SKM-1 treated with dmso at 0.1 percent for 144 hours (cell line): ENCODE measurements around the gene C3orf20.

Experiments used
- DNase-seq: peaks from one replicate; lab custom pipeline; 2025; ENCODE audit not compliant: unreplicated experiment; lab: John Stamatoyannopoulos, UW

Gene C3orf20

GRCh38 chr3:14772533-14773138, 97.7 kb downstream of the C3orf20 start:
- no peak for DNase-seq

GRCh38 chr3:14773281-14773680, 98.3 kb downstream of the C3orf20 start:
- DNase-seq = no peak

GRCh38 chr3:14773691-14774128, 98.8 kb downstream of the C3orf20 start:
- DNase-seq = no peak

DNA sequence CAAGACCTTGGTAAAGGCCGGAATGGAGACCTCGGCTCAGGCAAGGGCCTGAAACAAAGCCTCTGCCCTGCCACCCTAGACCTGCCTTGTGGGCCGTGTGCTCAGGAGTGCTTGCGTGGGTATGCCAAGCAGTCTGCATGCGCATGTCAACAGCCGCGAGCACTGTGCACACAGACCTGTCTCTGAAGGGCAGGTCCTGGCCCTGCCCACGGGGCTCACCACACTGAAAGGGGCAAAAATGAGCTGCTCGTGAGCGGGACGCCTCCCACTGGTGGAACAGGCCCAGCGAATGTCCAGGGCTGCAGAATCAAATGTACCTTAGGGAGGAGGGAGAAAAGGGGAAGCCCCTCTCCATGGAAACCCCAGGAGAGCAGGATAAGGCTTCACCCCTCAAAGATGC, 99.5 kb downstream of the C3orf20 start:
- no peak for DNase-seq

DNA sequence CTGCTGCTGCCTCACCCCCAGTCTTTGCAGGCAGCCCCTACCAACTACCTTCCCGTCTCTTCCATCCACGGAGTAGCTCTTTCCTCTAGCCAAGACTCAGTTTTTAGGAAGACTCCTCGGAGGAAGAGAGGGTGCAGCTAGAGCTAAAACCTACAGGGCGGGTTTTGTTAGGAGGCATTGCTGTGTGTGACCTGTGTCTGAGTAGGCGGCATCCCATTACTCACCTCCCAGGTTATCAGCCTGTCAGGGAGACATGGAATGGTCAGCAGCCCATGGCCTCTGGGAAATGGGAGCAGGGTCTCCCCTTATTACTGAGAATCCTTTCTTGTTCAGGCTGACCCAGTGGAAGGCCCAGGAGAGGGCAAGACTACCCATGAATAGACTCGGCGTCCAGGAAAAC, 100.1 kb downstream of the C3orf20 start:
- no peak for DNase-seq

DNA sequence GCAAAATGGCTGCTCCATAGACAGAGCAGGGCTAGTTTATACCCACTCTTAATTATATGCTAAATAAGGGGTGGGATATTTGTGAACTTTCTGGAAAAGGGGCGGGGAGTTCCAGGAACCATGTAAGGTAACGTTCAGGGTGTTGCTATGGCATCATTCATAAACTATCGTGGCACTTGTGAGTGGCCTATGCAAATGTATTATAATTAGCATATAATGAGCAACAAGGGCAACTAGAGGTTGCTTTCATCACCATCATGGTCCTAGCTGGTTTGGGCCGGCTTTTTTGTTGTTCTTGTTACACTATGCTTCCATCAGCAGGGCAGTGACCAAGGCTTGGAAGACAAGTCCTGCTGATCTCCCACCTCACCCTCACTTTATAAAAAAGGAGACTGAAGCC, 100.6 kb downstream of the C3orf20 start:
- DNase-seq = no peak

GRCh38 chr3:14779069-14779685, 104.2 kb downstream of the C3orf20 start:
- no peak for DNase-seq

DNA sequence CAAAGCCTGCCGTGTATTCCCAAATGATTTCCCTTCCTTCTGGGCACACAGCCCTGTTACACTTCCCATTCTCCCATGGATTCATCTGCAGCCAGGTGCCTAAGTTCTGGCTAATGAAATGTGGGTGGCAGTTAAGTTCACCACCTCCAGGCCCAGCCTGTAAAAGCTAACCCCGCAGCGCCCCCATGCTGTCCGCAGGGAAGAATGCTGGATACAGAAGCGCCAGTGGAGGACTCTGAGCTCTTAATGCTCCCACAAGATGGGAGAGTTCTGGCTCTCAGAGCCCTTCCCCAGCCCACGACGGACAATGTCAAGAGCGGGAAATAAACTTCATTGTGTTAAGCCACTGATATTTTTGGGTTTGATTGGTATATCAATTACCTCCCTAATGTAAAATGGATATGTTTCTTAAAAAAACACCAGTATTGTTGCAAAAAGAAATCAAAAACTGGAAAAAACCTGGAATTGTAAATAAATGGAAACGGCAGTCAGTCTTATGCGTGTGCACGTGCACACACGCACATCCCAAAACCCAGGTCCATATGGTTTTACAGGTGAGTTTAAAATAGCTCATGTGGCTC, 106.1 kb downstream of the C3orf20 start:
- peak; percentile 62 for DNase-seq

DNA sequence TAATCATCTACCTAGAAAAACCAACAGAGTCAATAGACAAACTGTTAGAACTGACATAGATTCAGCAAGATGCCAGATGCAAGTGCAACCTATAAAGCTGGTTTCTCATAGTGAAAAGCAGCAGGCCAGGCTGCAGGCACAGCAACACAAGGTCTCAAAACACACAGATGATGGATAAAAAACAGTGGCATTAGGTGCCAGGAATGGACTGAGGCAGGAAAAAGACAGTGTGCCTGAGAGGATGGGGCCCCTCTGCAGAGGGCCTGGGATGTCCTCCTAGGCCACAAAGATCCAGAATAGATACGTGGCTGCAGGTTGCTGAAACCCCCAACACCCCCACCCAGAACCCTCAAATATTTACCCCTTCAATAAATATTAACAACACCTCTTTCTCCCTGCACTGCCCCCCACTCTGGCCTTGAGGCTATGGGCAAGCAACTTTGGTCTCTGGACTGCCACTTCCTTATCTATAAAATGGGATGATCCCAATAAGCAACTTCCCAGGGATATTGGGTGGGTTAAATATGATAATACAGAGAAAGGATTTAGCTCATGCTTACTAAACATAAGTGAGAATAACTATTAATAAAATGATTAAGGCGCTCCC, 108.6 kb downstream of the C3orf20 start:
- DNase-seq = no peak

DNA sequence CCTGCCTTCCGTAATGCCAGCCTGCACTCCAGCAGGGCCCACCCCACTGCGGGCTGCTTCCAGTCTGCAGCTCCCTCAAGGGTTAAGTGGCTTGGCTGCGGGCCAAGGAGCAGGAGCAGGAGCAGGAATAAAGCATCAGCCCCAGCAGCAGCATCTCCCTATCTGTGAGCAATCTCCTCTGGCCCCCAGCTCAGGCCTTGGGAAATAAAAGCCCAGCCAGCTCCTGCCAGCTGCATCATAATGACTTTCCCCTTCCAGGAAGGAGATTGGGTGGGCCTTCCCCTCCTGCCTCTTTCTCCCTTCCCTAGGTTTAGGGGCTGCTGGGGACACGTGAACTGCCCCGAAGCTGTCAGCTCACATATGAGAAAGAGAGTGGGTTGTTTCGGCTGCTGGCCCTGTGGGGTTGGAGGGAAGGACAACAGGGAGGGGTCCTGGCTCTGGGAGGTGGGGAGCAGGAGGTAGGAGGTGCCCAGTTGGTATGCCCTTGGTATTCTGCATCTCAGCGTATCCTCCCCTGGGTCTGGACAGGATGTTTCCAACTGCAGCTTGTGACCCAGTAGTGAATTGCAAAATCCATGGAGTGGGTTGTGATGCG, 109.2 kb downstream of the C3orf20 start:
- DNase-seq = no peak

- no peak for DNase-seq
These were observed 110.5 kb downstream of the C3orf20 start for GRCh38 chr3:14785207-14786155.

- DNase-seq = no peak
These were observed 111.4 kb downstream of the C3orf20 start for GRCh38 chr3:14786369-14786768.

DNA sequence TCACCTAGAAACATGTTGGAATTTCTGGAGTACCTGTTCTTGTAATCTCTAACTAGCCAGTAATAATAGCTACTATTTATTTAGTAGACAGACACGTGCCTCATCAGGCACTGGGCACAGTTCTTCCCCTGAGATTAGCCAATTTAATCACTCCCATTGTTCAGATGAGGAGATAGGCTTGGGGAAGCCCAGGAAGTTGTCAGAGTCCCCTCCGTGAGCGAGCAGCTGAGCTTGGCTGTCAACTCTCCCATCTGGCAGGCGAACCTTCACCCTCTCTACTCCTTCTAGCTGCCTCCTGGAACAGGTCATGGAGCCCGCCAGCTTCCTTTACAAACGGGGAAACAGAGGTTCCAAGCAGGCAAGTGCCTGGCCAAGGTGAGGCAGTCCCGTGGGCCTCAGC, 112.7 kb downstream of the C3orf20 start:
- DNase-seq = no peak

- DNase-seq = no peak
These were observed 113.7 kb downstream of the C3orf20 start for GRCh38 chr3:14788644-14789043.

- no peak for DNase-seq
These were observed 114.3 kb downstream of the C3orf20 start for GRCh38 chr3:14789221-14789620.

DNA sequence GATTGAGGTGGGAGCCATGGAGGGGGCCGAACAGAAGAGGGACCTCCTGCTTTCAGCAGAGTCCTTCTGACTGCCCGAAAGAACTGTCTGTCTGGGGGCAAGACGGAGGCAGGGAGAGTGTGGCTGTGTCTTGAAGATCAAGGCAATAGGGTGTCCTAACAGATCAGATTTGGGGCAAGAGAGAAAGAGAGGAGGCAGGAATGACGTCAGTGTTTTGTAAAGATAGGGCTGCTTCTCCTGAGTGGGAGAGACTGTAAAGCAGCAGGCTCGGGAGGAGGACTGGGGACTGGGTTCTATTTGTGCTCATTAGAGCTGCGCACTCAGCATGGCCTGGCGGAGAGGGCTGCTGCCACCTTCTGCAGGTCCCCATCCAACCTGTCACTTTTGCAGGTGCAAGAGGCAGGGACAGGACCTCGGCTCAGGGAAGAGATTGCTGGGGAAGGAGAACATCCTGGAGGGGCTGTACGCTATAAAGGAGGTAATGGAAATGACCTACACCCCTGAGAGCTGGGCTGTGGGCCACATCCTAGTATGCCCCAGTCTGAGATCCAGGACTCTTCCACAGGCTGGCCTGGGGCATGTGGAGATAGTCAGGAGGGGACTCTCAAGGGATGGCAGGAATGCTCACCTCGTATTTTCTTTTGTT, 114.8 kb downstream of the C3orf20 start:
- DNase-seq = no peak

DNA sequence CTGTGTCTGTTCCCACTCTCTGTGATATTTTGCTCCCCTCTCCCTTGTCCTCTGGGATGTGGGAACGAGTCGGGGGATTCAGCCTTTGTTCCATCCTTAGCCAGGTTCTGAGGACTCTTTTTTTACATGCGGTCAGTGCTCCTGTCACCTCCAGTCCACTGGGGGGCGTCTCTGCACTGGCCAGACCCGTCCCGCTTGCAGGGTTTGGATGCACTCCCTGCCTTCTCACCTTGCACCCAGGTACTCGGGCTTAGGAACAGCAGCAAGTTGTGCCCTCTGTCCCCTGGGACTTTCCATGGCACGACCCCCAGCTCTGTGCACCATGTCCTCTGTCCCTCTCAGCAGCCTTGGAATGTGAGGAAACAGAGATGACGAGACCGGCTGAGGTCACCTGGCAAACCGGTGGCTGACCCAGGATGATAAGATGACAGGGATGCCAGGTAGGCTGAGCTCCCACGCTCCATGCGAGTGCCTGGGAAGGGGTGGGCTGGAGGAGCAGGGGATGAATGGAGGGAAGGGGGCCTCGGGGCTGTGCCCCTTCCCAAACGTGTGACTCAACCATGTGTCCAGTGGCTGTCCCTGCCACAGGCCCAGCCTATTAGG, 116.5 kb downstream of the C3orf20 start:
- DNase-seq = peak; percentile 16

- no peak for DNase-seq
These were observed 117.8 kb downstream of the C3orf20 start for GRCh38 chr3:14792691-14793121.

- DNase-seq = no peak
These were observed 118.4 kb downstream of the C3orf20 start for GRCh38 chr3:14793126-14793857.
